Gastroesophageal sphincter (tissue), 4 donors: ENCODE measurements around the gene VWC2L. TPM values are rescaled to one million over a fixed set of nuclear protein-coding genes. Genes with fewer than 3 reads are reported as not detected.

Source experiments
- ATAC-seq: fragments of 150-250 bp; one replicate; pipeline ENCODE4 v1.9.1; 2016; ENCODE audit warnings: mild to moderate bottlenecking, moderate library complexity
- H3K27ac ChIP-seq, 4 donors: fragments of 200-600 bp; sonication (generic) in 3 of 4; 1 replicate in 3 of 4; 2 replicates in 1 of 4; pipeline ENCODE4 v1.5.1; 2016 to 2019
- H3K27me3 ChIP-seq: fragments of 200-600 bp; sonication (generic); one replicate; pipeline ENCODE4 v1.5.1; 2019
- H3K36me3 ChIP-seq, 2 donors: fragments of 200-600 bp; sonication (generic); one replicate each; pipeline ENCODE4 v1.5.1; 2019; ENCODE audit warnings: control low read depth in 1 of 2
- H3K4me1 ChIP-seq, 3 donors: fragments of 200-600 bp; sonication (generic); 1 replicate in 2 of 3; 2 replicates in 1 of 3; pipeline ENCODE4 v1.5.1; 2016 to 2019; ENCODE audit warnings: control low read depth in 2 of 3
- H3K4me3 ChIP-seq, 2 donors: fragments of 200-600 bp; sonication (generic); one replicate each; pipeline ENCODE4 v1.5.1; 2019; ENCODE audit warnings: mild to moderate bottlenecking in 1 of 2, moderate library complexity in 1 of 2
- H3K9me3 ChIP-seq, 3 donors: fragments of 200-600 bp; sonication (generic); one replicate each; pipeline ENCODE4 v1.5.1; 2017 to 2019; ENCODE audit warnings: control low read depth in 2 of 3
- EP300 ChIP-seq: sonication (generic); formaldehyde crosslinking; IDR thresholded peaks from one replicate; pipeline ENCODE4 v1.6.1; 2017; ENCODE audit warnings: antibody characterized with exemption, mild to moderate bottlenecking
- POLR2A ChIP-seq, 2 donors: fragments of 450-650 bp; IDR thresholded peaks; one replicate each; pipeline ENCODE4 v1.6.1; 2017; ENCODE audit warnings: antibody characterized with exemption in 2 of 2, mild to moderate bottlenecking in 2 of 2, moderate library complexity in 1 of 2
- POLR2AphosphoS5 ChIP-seq: sonication (generic); formaldehyde crosslinking; IDR thresholded peaks from one replicate; pipeline ENCODE4 v1.6.1; 2017; ENCODE audit warnings: antibody characterized with exemption
- WGBS, 2 donors: methylation state at CpG; one replicate each; pipeline ENCODE4 v1.1.5; 2018; ENCODE audit warnings: low coverage in 1 of 2; 5-methylcytosine and 5-hydroxymethylcytosine counted together
- total RNA-seq, 4 donors: library from RNA; depleted of rRNA; stranded (reverse); fragments of >200 nt; gene quantifications; one replicate each; pipeline ENCODE4 v1.1.0, GENCODE V29; 2016
- TF ChIP-seq, protein P1 (sequence below), 4 experiments: fragments of 200-600 bp in 2 of 4; fragments of 450-650 bp in 2 of 4; sonication (generic) in 1 of 4; IDR thresholded peaks; one replicate each; pipeline ENCODE4 v1.5.1; 2017 to 2019; ENCODE audit warnings: antibody characterized with exemption in 4 of 4, mild to moderate bottlenecking in 2 of 4, moderate library complexity in 2 of 4

Gene VWC2L
- total RNA-seq, 4 donors from 2014 or later: 0.27 TPM; not detected in 3

DNA sequence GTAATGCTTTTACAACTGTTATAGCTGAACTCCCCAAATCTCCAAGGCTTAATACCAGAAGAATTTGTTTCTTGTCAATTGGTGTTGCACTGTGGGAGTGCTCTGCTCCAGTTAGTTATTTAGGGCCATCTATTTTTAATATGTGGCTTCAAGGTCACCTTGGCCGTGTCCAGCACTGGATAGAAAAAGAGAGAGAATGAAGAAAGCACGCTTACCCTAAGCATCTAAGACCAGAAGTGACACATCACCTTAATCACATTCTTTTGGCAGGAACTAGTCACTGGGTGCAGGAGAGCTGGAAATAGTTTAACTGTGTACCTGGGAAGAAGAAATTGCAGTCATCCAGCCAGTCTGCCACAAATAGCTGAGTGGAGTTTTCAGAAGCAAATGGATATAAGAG, 78.8 kb downstream of the VWC2L start:
- Histone ChIP-seq H3K4me1 (no peaks in the 10 kb centered on the region), H3K36me3 (no peaks in the 10 kb centered on the region), H3K4me3 (no peak overlapping the region), H3K27ac (no peak overlapping the region), H3K27me3 (no peaks in the 10 kb centered on the region), H3K9me3 (no peaks in the 10 kb centered on the region)
- 34 to 38% methylated on average over 2 of the region's 2 CpGs for WGBS, 2 donors
- no peak for ATAC-seq
- TF ChIP-seq, protein P1, sequence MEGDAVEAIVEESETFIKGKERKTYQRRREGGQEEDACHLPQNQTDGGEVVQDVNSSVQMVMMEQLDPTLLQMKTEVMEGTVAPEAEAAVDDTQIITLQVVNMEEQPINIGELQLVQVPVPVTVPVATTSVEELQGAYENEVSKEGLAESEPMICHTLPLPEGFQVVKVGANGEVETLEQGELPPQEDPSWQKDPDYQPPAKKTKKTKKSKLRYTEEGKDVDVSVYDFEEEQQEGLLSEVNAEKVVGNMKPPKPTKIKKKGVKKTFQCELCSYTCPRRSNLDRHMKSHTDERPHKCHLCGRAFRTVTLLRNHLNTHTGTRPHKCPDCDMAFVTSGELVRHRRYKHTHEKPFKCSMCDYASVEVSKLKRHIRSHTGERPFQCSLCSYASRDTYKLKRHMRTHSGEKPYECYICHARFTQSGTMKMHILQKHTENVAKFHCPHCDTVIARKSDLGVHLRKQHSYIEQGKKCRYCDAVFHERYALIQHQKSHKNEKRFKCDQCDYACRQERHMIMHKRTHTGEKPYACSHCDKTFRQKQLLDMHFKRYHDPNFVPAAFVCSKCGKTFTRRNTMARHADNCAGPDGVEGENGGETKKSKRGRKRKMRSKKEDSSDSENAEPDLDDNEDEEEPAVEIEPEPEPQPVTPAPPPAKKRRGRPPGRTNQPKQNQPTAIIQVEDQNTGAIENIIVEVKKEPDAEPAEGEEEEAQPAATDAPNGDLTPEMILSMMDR (IDR thresholded peaks at IDR 0.05): no peak
- TF ChIP-seq POLR2A (IDR thresholded peaks at IDR 0.05) (no peak), POLR2AphosphoS5 (no peak), EP300 (no peak)

DNA sequence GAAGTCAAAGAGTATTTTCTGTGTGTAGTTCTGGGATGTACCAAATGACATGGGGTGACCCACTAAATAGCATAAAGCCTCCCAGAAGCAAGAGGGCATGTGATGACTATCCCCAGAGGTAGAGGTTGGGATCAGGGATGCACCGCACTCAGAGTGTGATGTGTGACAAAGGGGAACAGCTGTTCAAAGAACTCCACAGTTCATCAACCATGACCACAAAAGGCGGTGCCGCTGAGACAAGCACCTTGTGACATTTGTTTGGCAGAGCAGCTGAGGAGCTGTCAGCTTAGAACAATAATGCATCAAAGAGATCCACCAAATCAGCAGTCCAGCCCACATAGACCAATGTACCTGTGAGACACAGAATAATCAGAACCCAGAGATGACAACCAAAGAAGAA, 81.3 kb downstream of the VWC2L start:
- Histone ChIP-seq H3K4me3 (no peak overlapping the region), H3K9me3 (no peaks in the 10 kb centered on the region), H3K27me3 (no peaks in the 10 kb centered on the region), H3K4me1 (no peaks in the 10 kb centered on the region), H3K27ac (no peak overlapping the region), H3K36me3 (no peaks in the 10 kb centered on the region)
- ATAC-seq: no peak
- TF ChIP-seq POLR2A (IDR thresholded peaks at IDR 0.05) (no peak), EP300 (no peak), POLR2AphosphoS5 (no peak)
- TF ChIP-seq, protein P1 (IDR thresholded peaks at IDR 0.05): no peak
- 67 to 90% methylated on average over 2 to 3 of the region's 3 CpGs for WGBS, 2 donors

GRCh38 chr2:214492608-214493007, 81.8 kb downstream of the VWC2L start:
- H3K36me3 ChIP-seq: no peaks in the 10 kb centered on the region
- 89 to 100% methylated on average over 1 to 2 of the region's 2 CpGs for WGBS, 2 donors
- ATAC-seq: no peak
- H3K9me3 ChIP-seq: no peaks in the 10 kb centered on the region
- no peaks in the 10 kb centered on the region for H3K4me1 ChIP-seq
- no peak overlapping the region for H3K27ac ChIP-seq
- H3K27me3 ChIP-seq: no peaks in the 10 kb centered on the region
- TF ChIP-seq POLR2A (IDR thresholded peaks at IDR 0.05): no peak
- TF ChIP-seq, protein P1 (IDR thresholded peaks at IDR 0.05): no peak
- TF ChIP-seq POLR2AphosphoS5: no peak
- TF ChIP-seq EP300: no peak
- H3K4me3 ChIP-seq: no peak overlapping the region

DNA sequence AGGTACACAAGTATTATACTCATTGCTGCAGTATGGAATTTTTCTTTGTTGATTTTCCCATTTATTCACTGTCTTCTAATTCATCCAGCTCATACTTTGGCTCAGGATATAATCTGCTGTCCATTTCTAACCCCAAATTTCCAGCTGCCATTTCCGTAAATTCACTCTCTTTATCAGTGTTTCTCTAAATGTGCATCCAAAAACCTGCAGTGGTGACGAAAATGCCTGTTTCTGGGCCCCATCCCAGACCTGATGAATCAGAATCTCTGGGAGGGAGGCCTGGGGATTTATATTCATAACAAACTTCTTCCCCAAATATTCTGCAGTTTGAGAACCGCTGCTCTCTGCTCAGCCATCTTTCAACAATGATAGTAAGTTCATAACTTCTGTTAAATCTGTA, 86.6 kb downstream of the VWC2L start:
- Histone ChIP-seq H3K4me1 (no peaks in the 10 kb centered on the region), H3K9me3 (no peaks in the 10 kb centered on the region), H3K4me3 (no peak overlapping the region), H3K27ac (no peak overlapping the region), H3K36me3 (no peaks in the 10 kb centered on the region), H3K27me3 (no peaks in the 10 kb centered on the region)
- WGBS, 2 donors: 31 to 88% methylated on average over 2 to 3 of the region's 3 CpGs
- TF ChIP-seq POLR2A (IDR thresholded peaks at IDR 0.05): no peak
- no peak for TF ChIP-seq POLR2AphosphoS5
- no peak for TF ChIP-seq EP300
- TF ChIP-seq, protein P1 (IDR thresholded peaks at IDR 0.05): no peak
- ATAC-seq: no peak

DNA sequence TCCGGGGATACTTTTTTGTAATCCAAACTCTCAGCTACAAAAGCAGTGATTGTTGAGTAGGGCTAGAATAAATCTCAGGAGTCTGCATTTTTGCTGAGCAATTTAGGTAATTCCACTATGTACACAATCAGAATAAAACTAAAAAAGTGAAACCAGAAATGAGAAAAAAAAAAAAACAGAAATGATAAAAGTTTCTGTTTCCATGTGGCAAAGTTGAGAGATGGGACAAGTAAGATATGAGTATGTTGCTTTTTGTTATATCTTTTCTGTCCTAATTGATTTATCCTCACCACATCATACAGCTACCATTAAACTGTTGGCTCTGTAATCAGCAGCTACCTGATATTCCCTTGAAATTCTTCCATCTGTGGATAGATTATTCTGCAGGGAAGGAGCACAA, 92.7 kb downstream of the VWC2L start:
- no peak overlapping the region for H3K27ac ChIP-seq
- no peak for ATAC-seq
- H3K4me1 ChIP-seq: no peaks in the 10 kb centered on the region
- no peak overlapping the region for H3K4me3 ChIP-seq
- no peaks in the 10 kb centered on the region for H3K27me3 ChIP-seq
- no peaks in the 10 kb centered on the region for H3K9me3 ChIP-seq
- no peaks in the 10 kb centered on the region for H3K36me3 ChIP-seq
- 79 to 89% methylated on average over 1 of the region's 1 CpG for WGBS, 2 donors
- TF ChIP-seq, protein P1 (IDR thresholded peaks at IDR 0.05): no peak
- TF ChIP-seq EP300: no peak
- TF ChIP-seq POLR2A (IDR thresholded peaks at IDR 0.05): no peak
- no peak for TF ChIP-seq POLR2AphosphoS5
